ENCODE results near the gene SERTAD3. TPM values are rescaled to one million over a fixed set of nuclear protein-coding genes. Genes with fewer than 3 reads are reported as not detected.

The SERTAD3 gene
- total RNA-seq, 1 donor from 2014 or later: 30.7 TPM

DNA sequence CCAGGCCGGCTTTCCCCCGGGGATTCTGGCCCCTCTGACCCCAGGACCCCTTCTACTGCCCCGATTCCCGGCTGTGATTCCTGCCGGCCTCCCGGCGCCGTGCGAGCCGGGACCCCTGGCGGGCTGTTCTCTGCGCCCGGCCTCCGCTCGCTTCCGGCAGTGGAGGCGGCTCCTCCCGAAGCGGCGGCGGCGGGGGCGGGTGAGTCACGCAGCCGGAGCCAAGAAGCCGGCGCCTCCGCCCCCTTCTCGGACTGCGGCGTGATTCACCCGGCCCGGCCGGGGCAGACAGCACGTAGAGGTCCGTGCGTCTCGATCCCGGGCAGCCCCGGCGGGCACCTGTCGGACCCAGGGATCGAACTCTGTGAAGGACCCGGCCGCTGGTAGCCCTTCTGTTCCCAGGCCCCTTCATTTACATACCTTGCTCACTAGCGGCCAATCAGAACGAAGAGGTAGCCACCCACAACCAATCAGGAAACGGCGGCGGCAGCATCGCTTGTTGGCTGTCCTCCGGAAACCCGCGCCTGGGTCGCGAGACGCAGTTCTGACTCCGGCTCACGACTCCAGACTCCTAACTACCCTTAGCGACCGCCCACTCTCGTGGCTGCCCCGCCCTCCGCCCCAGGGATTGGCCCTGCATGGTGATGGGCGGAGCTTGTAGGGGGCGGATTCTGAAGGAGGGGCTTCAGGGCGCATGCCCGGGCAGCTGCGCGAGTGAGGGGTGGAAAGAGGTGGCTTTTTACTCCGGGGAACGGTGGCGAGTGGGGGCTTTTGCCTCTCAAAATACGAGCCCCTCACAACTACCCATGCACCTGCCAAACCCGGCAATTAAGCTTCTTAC, 18.5 kb downstream of the SERTAD3 start, which contains the start of gene SERTAD1:
TSS of gene SERTAD1 (minus strand) at position 543 of the 838 bp plus-strand sequence. CDS start 2,446 bp downstream, outside the sequence.
- Histone ChIP-seq H3K9me3 (no peaks in the 10 kb centered on the region), H3K4me3 (peak within 1 kb of the TSS; percentile 89), H3K36me3 (peaks cover 14% of the 10 kb centered on the region), H3K27me3 (ENCODE audit: low read depth) (no peaks in the 10 kb centered on the region), H3K27ac (peak within 1 kb of the TSS; percentile 99), H3K4me1 (peaks cover 42% of the 10 kb centered on the region)
- ATAC-seq: peak; percentile 92 to 97
- TF ChIP-seq, protein P1, sequence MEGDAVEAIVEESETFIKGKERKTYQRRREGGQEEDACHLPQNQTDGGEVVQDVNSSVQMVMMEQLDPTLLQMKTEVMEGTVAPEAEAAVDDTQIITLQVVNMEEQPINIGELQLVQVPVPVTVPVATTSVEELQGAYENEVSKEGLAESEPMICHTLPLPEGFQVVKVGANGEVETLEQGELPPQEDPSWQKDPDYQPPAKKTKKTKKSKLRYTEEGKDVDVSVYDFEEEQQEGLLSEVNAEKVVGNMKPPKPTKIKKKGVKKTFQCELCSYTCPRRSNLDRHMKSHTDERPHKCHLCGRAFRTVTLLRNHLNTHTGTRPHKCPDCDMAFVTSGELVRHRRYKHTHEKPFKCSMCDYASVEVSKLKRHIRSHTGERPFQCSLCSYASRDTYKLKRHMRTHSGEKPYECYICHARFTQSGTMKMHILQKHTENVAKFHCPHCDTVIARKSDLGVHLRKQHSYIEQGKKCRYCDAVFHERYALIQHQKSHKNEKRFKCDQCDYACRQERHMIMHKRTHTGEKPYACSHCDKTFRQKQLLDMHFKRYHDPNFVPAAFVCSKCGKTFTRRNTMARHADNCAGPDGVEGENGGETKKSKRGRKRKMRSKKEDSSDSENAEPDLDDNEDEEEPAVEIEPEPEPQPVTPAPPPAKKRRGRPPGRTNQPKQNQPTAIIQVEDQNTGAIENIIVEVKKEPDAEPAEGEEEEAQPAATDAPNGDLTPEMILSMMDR (IDR thresholded peaks at IDR 0.05): peak; percentile 77
- intact Hi-C loops (cut with DNase I): no loop called here
- peak; percentile 100 for DNase-seq

DNA sequence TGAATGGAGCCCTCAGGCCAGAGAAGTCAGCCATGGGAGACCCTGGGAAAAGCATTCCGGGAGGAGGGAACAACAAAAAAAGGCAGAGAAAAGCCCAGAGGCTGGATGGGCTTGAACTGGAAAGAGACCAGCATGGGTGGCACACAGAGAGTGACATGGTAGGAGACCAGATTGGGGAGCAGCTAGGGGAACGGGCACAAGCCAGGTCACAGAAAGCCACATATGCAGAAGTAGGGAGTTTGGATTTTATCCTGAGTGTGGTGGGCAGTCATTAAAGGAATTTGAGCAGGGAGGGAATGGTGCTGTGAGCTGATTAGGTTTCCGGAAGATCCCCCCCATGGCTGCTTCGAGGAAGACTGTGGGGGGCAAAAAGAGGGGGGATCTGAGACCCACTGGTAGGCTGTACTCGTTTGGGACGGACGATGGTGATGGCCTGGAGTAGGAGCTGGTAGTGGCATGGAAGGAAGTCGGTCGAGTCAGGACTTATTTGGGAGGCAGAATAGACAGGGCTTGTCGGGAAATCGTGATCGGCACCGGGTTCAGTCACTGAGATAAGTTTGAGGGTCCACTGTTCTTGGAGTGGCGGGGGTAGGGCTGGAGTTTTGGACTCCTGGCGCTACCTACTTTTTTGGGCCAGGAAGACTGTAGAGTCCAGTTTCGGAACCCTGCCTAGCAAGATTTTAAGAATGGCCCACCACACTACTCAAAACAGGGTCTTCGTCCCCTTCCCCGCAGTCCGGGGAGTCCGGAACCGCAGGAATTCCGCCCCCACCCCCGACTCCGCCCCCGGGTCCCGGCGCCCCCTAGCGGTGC, 19.3 kb downstream of the SERTAD3 start:
- TF ChIP-seq, protein P1 (IDR thresholded peaks at IDR 0.05): no peak
- peak overlapping the region; percentile 99 for H3K27ac ChIP-seq
- H3K4me3 ChIP-seq: peak overlapping the region; percentile 89
- ATAC-seq (no peak), DNase-seq (no peak)
- H3K9me3 ChIP-seq: no peaks in the 10 kb centered on the region
- peaks cover 14% of the 10 kb centered on the region for H3K36me3 ChIP-seq
- H3K4me1 ChIP-seq: peaks cover 50% of the 10 kb centered on the region
- H3K27me3 ChIP-seq (ENCODE audit: low read depth): no peaks in the 10 kb centered on the region
- intact Hi-C loops (cut with DNase I): no loop called here

DNA sequence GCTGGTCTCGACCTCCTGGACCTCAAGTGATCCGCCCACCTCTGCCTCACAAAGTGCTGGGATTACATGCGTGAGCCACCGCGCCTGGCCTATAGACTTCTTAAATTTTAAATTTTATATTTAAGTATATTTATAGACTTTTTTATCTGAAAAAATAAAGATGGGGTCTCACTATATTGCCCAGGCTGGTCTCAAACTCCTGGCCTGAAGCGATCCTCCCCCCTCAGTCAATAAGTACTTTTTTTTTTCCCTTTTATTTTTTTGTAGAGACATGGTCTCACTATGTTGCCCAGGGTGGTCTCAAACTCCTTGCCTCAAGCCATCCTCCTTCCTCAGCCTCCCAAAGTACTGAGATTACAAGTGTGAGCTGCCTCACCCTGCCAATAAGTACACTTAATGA, 20.2 kb downstream of the SERTAD3 start:
- ATAC-seq: no peak
- peak overlapping the region; percentile 9 for H3K27ac ChIP-seq
- intact Hi-C loops (cut with DNase I): no loop called here
- peaks cover 14% of the 10 kb centered on the region for H3K36me3 ChIP-seq
- H3K9me3 ChIP-seq: no peaks in the 10 kb centered on the region
- TF ChIP-seq, protein P1 (IDR thresholded peaks at IDR 0.05): no peak
- H3K4me1 ChIP-seq: peaks cover 57% of the 10 kb centered on the region
- H3K27me3 ChIP-seq (ENCODE audit: low read depth): no peaks in the 10 kb centered on the region
- DNase-seq: no peak
- peak overlapping the region; percentile 89 for H3K4me3 ChIP-seq

DNA sequence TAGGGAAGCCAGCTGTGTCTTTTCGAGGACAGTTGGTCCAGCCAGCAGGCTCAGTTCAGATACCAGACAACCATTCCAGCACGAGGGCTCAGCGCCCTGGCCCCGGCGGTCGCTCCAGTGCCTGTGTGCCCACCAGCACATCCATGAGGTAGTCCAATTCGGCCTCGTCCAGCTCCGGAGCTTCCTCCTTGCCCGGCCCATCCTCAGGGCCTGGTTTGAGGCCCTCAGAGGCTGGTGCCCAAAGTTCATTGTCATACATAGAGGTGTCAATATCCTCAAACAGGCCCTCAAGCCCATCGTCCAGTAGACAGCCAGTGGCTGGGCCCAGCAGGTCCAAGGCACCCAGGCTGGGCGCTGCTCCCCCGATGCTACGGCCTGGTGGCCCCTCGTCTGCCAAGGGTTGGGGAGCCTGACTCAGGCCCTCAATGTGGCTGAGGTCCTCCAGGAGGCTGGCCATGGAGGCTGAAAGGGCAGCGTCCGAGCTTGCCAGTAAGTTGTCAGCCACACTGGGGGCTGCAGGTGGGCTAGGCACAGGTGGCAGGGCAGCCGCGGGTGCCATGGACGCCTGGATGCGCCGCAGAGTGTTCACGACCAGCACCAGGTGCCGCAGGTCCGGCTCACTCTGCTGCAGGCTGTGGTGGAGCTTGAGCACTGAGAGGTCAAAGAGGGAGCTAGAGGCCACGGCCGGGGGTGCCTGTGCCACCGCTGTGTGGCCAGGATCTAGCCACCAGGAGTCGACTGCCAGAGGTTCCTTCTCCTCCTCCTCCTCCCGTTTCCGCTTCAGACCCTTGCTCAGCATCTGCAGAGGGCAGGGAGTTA, 21.2 kb downstream of the SERTAD3 start:
- TF ChIP-seq, protein P1 (IDR thresholded peaks at IDR 0.05): no peak
- ATAC-seq (no peak), DNase-seq (no peak)

More for the DNA sequence above, 21.2 kb downstream of the SERTAD3 start:
- intact Hi-C loops (cut with DNase I): no loop called here
- H3K36me3 ChIP-seq: peaks cover 14% of the 10 kb centered on the region
- H3K4me1 ChIP-seq: peaks cover 57% of the 10 kb centered on the region
- H3K9me3 ChIP-seq: no peaks in the 10 kb centered on the region
- peak overlapping the region; percentile 98 for H3K27ac ChIP-seq
- H3K27me3 ChIP-seq (ENCODE audit: low read depth): no peaks in the 10 kb centered on the region
- H3K4me3 ChIP-seq: peak overlapping the region; percentile 89

Data from lower lobe of right lung (tissue), 2 donors.